ENCODE data around the gene ZNF366.

GRCh38 chr5:72543811-72544210 is 36.6 kb upstream of the ZNF366 start:
- TF ChIP-seq ATF3 (CRISPR knock-in tag; IDR thresholded peaks at IDR 0.05): no peak
- TF ChIP-seq DNMT1 (CRISPR knock-in tag; IDR thresholded peaks at IDR 0.05): no peak
- TF ChIP-seq MED1 (CRISPR knock-in tag; IDR thresholded peaks at IDR 0.05): no peak
- TF ChIP-seq RAD21 (CRISPR knock-in tag; IDR thresholded peaks at IDR 0.05): no peak
- no peak for TF ChIP-seq POLR2AphosphoS5 (IDR thresholded peaks at IDR 0.05; ENCODE audit: low read depth, low read length)
- TF ChIP-seq TCF7 (IDR thresholded peaks at IDR 0.05; ENCODE audit: low read depth): no peak
- TF ChIP-seq DBP (CRISPR knock-in tag; IDR thresholded peaks at IDR 0.05; ENCODE audit: not compliant biosample characterization): no peak
- no peak for TF ChIP-seq CTCF (CRISPR knock-in tag; IDR thresholded peaks at IDR 0.05)
- TF ChIP-seq ATRX (CRISPR knock-in tag; IDR thresholded peaks at IDR 0.05; ENCODE audit: borderline replicate concordance): no peak
- TF ChIP-seq ZBTB4 (CRISPR knock-in tag; IDR thresholded peaks at IDR 0.05; ENCODE audit: borderline replicate concordance): no peak

Measured in HepG2 (cell line).